ENCODE results near the gene CEP112. TPM values are rescaled to one million over a fixed set of nuclear protein-coding genes. Genes with fewer than 3 reads are reported as not detected.

Gene CEP112
- total RNA-seq, 1 donor from 2014 or later = 26.3 TPM

DNA sequence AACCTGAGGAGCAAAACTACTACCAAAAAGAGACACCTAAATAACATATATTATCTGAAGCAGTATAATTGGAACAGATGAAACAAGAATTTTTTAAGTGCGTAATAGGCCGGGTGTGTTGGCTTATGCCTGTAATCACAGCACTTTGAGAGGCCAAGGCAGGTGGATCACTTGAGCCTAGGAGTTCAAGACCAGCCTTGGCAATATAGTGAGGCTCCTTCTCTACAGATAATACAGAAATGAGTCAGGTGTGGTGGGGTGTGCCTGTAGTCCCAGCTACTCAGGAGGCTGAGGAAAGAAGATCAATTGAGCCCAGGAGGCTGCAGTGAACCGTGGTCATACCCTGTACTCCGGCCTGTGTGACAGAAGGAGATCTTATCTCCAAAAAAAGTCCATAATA, 336.3 kb downstream of the CEP112 start:
- H3K36me3 Mint-ChIP-seq (ENCODE audit: low read depth, unreplicated experiment) = peaks cover 3% of the 10 kb centered on the region

DNA sequence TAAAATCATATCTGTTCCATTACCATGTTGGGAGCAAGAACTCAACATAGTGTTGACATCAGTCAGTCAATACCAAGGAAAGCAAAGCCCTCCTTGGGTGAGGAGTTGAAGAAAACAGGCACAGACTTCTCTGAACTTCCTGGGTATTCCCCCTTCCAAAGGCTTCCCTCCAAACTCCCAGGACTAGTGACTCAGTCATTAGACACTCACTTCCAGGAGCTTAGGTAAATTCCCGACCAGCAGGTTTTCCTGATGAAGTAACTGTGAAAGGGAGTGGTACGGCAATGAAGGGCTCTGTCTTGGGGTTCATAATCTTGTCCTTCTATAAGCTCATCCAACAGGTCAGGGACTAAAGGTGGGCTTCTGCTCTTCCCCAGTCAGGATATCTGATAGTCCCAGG, 336.7 kb downstream of the CEP112 start:
- no peak for DNase-seq (ENCODE audit: low spot score)
- Mint-ChIP-seq H3K4me3 (ENCODE audit: unreplicated experiment) (no peak overlapping the region), H3K9me3 (ENCODE audit: unreplicated experiment) (no peaks in the 10 kb centered on the region), H3K36me3 (ENCODE audit: low read depth, unreplicated experiment) (peaks cover 3% of the 10 kb centered on the region), H3K27me3 (ENCODE audit: unreplicated experiment) (no peaks in the 10 kb centered on the region), H3K4me1 (ENCODE audit: unreplicated experiment) (peaks cover 3% of the 10 kb centered on the region), H3K27ac (ENCODE audit: unreplicated experiment) (no peak overlapping the region)
- TF ChIP-seq, protein P1, sequence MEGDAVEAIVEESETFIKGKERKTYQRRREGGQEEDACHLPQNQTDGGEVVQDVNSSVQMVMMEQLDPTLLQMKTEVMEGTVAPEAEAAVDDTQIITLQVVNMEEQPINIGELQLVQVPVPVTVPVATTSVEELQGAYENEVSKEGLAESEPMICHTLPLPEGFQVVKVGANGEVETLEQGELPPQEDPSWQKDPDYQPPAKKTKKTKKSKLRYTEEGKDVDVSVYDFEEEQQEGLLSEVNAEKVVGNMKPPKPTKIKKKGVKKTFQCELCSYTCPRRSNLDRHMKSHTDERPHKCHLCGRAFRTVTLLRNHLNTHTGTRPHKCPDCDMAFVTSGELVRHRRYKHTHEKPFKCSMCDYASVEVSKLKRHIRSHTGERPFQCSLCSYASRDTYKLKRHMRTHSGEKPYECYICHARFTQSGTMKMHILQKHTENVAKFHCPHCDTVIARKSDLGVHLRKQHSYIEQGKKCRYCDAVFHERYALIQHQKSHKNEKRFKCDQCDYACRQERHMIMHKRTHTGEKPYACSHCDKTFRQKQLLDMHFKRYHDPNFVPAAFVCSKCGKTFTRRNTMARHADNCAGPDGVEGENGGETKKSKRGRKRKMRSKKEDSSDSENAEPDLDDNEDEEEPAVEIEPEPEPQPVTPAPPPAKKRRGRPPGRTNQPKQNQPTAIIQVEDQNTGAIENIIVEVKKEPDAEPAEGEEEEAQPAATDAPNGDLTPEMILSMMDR (IDR thresholded peaks at IDR 0.05; ENCODE audit: unreplicated experiment) = no peak

More for the DNA sequence above, 336.3 kb downstream of the CEP112 start:
- Mint-ChIP-seq H3K27me3 (ENCODE audit: unreplicated experiment) (no peaks in the 10 kb centered on the region), H3K4me3 (ENCODE audit: unreplicated experiment) (no peak overlapping the region), H3K27ac (ENCODE audit: unreplicated experiment) (no peak overlapping the region), H3K4me1 (ENCODE audit: unreplicated experiment) (peaks cover 3% of the 10 kb centered on the region), H3K9me3 (ENCODE audit: unreplicated experiment) (no peaks in the 10 kb centered on the region)
- DNase-seq (ENCODE audit: low spot score) = no peak
- TF ChIP-seq, protein P1 (IDR thresholded peaks at IDR 0.05; ENCODE audit: unreplicated experiment) = no peak

DNA sequence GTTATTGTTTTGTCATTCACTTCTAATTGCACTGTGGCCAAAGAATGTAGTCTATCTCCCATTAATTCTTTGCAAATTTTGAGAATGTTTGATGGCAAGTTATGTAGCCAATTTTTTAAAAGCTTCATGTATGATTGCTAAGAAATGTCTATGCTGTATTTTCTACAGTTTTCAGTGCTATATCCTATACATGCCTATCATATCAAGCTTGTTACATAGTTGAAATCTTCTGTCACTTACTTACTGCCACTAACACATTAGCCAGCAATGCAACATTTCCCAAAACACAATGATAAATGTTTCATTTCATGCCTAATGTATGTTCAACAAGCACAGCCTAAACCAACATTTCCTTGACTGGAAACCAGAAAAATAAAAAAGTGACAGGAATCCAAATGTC, 338.1 kb downstream of the CEP112 start:
- H3K36me3 Mint-ChIP-seq (ENCODE audit: low read depth, unreplicated experiment) = peaks cover 3% of the 10 kb centered on the region
- no peaks in the 10 kb centered on the region for H3K27me3 Mint-ChIP-seq (ENCODE audit: unreplicated experiment)
- TF ChIP-seq, protein P1 (IDR thresholded peaks at IDR 0.05; ENCODE audit: unreplicated experiment) = no peak
- no peak overlapping the region for H3K27ac Mint-ChIP-seq (ENCODE audit: unreplicated experiment)
- peaks cover 3% of the 10 kb centered on the region for H3K4me1 Mint-ChIP-seq (ENCODE audit: unreplicated experiment)
- DNase-seq (ENCODE audit: low spot score) = no peak
- H3K9me3 Mint-ChIP-seq (ENCODE audit: unreplicated experiment) = no peaks in the 10 kb centered on the region
- H3K4me3 Mint-ChIP-seq (ENCODE audit: unreplicated experiment) = no peak overlapping the region

DNA sequence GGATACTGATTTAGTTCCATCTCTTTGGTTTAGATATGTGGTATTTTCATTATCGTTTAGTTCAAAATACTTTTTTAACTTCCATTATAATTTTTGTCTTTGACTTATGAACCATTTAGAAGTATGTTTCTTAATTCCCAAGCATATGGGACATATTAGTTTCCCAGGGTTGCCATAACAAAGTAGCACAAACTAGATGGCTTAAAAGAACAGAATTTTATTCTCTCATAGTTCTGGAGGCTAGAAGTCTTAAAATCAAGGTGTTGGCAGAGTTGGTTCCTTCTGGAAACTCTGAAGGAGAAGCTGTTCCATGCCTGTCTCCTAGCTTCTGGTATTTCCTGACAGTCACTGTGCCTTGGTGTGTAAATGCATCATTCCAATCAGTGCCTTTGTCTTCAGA, 339.0 kb downstream of the CEP112 start:
- DNase-seq (ENCODE audit: low spot score) = no peak
- Mint-ChIP-seq H3K27me3 (ENCODE audit: unreplicated experiment) (peaks cover 2% of the 10 kb centered on the region), H3K4me3 (ENCODE audit: unreplicated experiment) (no peak overlapping the region), H3K27ac (ENCODE audit: unreplicated experiment) (no peak overlapping the region), H3K9me3 (ENCODE audit: unreplicated experiment) (no peaks in the 10 kb centered on the region), H3K4me1 (ENCODE audit: unreplicated experiment) (peaks cover 12% of the 10 kb centered on the region), H3K36me3 (ENCODE audit: low read depth, unreplicated experiment) (peaks cover 3% of the 10 kb centered on the region)
- TF ChIP-seq, protein P1 (IDR thresholded peaks at IDR 0.05; ENCODE audit: unreplicated experiment) = no peak

DNA sequence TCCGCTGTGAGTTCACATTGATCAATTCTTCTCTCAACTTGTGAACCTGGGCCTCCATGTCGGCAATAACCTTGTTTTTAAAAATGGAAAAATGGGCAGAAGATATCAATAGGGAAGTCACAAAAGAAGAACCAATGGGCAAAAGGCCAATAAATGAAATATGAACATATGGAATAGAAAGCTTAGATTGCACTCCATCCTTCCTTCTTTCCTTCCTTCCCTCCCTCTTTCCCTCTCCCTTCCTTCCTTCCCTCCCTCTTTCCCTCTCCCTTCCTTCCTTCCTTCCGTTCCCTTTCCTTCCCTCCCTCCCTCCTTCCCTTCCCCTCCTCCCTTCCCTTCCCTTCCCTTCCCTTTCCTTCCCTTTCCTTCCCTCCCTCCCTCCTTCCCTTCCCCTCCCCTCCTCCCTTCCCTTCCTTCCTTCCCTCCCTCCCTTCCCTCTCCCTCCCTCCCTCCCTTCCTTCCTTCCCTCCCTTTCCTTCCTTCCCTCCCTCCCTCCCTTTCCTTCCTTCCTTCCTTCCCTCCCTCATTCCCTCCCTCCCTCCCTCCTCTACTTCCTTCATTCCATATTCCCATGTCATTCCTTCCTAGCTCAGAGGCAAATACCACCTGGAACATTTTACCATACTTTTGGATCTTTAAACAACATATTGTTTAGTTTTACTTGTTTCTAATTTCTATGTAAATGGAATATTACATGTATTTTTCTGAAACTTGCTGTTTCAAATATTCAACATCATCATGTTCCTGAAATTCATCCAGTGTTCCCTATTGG, 339.8 kb downstream of the CEP112 start:
- peaks cover 14% of the 10 kb centered on the region for H3K4me1 Mint-ChIP-seq (ENCODE audit: unreplicated experiment)
- H3K4me3 Mint-ChIP-seq (ENCODE audit: unreplicated experiment) = no peak overlapping the region
- DNase-seq (ENCODE audit: low spot score) = no peak
- H3K36me3 Mint-ChIP-seq (ENCODE audit: low read depth, unreplicated experiment) = peaks cover 9% of the 10 kb centered on the region
- TF ChIP-seq, protein P1 (IDR thresholded peaks at IDR 0.05; ENCODE audit: unreplicated experiment) = no peak
- no peaks in the 10 kb centered on the region for H3K9me3 Mint-ChIP-seq (ENCODE audit: unreplicated experiment)
- no peak overlapping the region for H3K27ac Mint-ChIP-seq (ENCODE audit: unreplicated experiment)
- H3K27me3 Mint-ChIP-seq (ENCODE audit: unreplicated experiment) = peaks cover 2% of the 10 kb centered on the region
